ENCODE data around the gene ANKRD27.
"Not testable (repeated sequence)": the region's sequence is repeated elsewhere in the genome, so short reads cannot be mapped to it uniquely, and the experiment has no call there.

Gene ANKRD27
- 35.1 to 54.4 (median 49.0) reads per million in 3 donors for total RNA-seq

DNA sequence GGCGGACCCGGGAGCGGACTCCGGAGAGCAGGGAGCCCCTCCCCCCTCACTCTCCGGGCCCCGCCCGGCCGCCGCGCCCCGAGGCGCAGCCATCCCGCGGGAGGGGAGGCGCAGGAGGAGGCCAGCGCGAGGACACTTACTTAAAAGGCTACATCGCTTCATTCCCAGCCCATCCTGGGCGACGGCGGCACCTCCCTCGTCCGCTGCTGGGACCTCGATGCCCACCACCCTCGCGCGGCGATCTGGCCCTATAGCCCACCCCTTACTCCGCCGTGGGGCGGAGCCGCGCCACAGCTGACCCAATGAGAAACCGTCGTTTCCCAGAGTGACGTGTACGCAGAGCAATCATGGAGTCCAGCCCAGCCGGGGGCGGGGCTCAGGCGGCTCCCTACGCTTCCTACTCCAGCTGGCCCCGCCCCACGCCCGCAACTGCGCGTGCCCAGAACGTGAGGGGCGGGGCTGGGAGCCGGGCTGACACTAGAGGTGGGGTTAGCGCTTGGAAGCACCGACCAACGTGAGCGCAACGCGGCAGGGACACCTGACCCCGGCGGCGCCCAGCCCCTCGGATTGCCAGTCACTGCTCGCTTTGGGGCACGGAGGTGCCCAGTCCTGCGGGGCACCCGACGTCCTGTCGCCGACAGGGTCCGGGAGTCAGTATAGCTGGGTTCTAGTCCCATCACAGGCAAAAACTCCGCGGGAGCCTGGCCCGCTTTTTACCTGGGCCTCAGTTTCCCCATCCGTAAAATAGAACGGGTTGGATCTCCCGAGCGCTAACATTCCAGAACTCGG lies at the start of gene ANKRD27:
Gene ANKRD27, minus strand, starts transcription at position 250 of the 789 bp plus-strand sequence. CDS start 16,165 bp downstream, outside the sequence.
- H3K36me3 ChIP-seq (ENCODE audit: control insufficient read depth, insufficient read depth, low read length) = no peaks in the 10 kb centered on the region
- H3K27ac ChIP-seq (ENCODE audit: insufficient read depth, low read length, poor library complexity, severe bottlenecking) = peak within 1 kb of the TSS; percentile 67
- no peaks in the 10 kb centered on the region for H3K9me3 ChIP-seq (ENCODE audit: control insufficient read depth, low read length)
- peaks cover 9% of the 10 kb centered on the region for H3K27me3 ChIP-seq (replicated peaks; ENCODE audit: control insufficient read depth, insufficient read depth, low read length, poor library complexity, severe bottlenecking)
- H3K4me3 ChIP-seq (ENCODE audit: insufficient read depth, low read depth, low read length, poor library complexity, severe bottlenecking) = peak within 1 kb of the TSS; percentile 89
- peaks cover 16% of the 10 kb centered on the region for H3K4me1 ChIP-seq (ENCODE audit: control insufficient read depth, insufficient read depth, low read length, poor library complexity, severe bottlenecking)
- peak; percentile 95 to 97 (median 96) for DNase-seq

DNA sequence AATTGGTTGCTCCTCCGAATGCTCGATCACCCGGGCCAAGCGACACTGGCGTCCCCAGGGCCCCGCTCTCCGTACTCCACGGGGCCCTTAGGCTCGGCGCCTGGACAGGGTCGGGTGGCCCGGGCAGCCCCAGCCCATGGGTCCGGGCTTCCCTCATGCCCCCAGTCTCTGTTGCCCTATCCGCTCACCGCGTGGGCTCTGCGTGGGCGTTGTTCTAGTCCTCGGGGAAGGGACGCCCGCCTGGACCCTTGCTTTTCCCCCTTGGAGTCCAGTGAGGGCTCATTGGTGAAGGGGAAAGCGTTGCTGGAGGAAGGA lies 45.9 kb upstream of the ANKRD27 start:
- Histone ChIP-seq H3K36me3 (ENCODE audit: control insufficient read depth, insufficient read depth, low read length) (no peaks in the 10 kb centered on the region), H3K4me3 (ENCODE audit: insufficient read depth, low read depth, low read length, poor library complexity, severe bottlenecking) (no peak overlapping the region), H3K4me1 (ENCODE audit: control insufficient read depth, insufficient read depth, low read length, poor library complexity, severe bottlenecking) (no peaks in the 10 kb centered on the region), H3K27ac (ENCODE audit: insufficient read depth, low read length, poor library complexity, severe bottlenecking) (no peak overlapping the region), H3K9me3 (ENCODE audit: control insufficient read depth, low read length) (no peaks in the 10 kb centered on the region), H3K27me3 (replicated peaks; ENCODE audit: control insufficient read depth, insufficient read depth, low read length, poor library complexity, severe bottlenecking) (no peaks in the 10 kb centered on the region)
- DNase-seq = no peak

DNA sequence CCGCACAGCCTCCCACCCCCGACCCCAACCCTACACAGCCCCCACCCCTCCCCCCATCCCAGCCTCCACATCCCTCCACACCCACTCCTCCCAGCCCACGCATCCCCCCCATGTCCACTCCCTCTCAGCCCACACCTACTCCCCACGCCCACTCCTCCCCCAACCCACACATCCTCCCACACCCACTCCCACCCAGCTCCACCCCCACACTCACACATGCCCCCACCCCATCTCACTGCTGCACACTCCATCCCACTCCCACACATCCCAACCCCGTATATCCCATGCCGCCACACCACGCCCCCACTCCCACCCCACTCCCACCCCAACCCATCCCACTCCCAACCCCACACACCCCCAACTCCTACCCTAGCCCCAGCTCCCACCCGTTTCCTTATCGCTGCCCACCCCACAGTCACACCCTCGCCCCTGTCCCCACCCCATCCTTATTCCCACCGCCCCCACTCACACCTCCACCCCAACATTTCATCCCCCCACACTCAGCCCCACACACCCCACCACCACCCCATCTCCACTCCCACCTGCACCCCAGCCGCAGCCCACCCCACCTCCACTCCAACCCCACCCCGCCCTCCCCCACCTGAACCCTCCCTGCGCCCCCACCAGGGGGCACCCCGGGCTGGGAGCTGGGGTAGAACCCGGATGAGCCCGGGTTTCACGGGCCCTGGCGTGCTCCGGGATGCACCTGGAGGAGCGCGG lies 45.4 kb upstream of the ANKRD27 start:
- Histone ChIP-seq H3K27me3 (replicated peaks; ENCODE audit: control insufficient read depth, insufficient read depth, low read length, poor library complexity, severe bottlenecking) (no peaks in the 10 kb centered on the region), H3K27ac (ENCODE audit: insufficient read depth, low read length, poor library complexity, severe bottlenecking) (no peak overlapping the region), H3K4me1 (ENCODE audit: control insufficient read depth, insufficient read depth, low read length, poor library complexity, severe bottlenecking) (no peaks in the 10 kb centered on the region), H3K36me3 (ENCODE audit: control insufficient read depth, insufficient read depth, low read length) (no peaks in the 10 kb centered on the region), H3K4me3 (ENCODE audit: insufficient read depth, low read depth, low read length, poor library complexity, severe bottlenecking) (no peak overlapping the region), H3K9me3 (ENCODE audit: control insufficient read depth, low read length) (no peaks in the 10 kb centered on the region)
- DNase-seq = no peak

DNA sequence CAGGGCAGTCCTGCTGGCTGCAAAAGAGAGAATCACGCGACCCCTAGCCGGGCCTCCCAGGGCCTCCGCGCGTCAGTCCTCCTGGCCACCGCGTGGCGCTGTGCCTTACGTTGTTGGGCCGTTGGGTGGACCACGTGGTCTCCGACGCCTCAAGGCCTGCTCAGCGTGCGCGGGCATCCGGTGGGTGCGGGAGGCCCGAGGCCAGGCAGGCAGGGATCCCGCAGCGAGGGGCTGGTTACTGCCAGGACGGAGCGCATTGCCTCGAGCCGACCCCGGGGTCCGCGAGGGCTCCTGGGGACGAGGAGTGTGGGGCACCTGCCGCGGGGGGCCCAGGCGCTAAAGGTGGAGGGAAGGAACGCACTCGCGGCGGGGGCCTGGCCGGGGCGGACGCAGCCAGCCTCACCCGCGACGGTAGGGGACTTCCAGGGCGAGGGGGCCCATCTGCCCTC lies 44.7 kb upstream of the ANKRD27 start, which contains the start of gene TDRD12:
Gene TDRD12, plus strand, starts transcription at position 157 of the 449 bp plus-strand sequence. CDS start 306 bp downstream, outside the sequence.
- no peak for DNase-seq

DNA sequence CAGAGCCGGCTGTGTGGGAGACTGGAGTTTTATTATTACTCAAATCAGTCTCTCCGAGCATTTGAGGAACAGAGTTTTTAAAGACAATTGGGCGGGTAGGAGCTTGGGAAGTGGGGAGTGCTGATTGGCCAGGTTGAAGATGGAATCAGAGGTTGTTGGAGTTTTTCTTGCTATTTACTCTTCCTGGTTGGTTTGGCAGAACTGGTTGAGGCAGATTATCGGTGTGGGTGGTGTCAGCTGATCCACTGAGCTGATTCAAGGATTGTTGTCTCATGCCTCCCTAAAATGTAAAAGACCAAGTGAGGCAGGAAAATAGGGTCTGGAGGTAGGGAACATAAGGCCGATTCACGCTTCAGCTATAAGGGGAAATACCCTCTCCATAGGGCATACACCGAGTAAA lies 43.3 kb upstream of the ANKRD27 start:
- H3K27me3 ChIP-seq (replicated peaks; ENCODE audit: control insufficient read depth, insufficient read depth, low read length, poor library complexity, severe bottlenecking) = no peaks in the 10 kb centered on the region
- H3K4me3 ChIP-seq (ENCODE audit: insufficient read depth, low read depth, low read length, poor library complexity, severe bottlenecking) = no peak overlapping the region
- H3K36me3 ChIP-seq (ENCODE audit: control insufficient read depth, insufficient read depth, low read length) = peaks cover 4% of the 10 kb centered on the region
- no peaks in the 10 kb centered on the region for H3K9me3 ChIP-seq (ENCODE audit: control insufficient read depth, low read length)
- H3K4me1 ChIP-seq (ENCODE audit: control insufficient read depth, insufficient read depth, low read length, poor library complexity, severe bottlenecking) = no peaks in the 10 kb centered on the region
- H3K27ac ChIP-seq (ENCODE audit: insufficient read depth, low read length, poor library complexity, severe bottlenecking) = no peak overlapping the region
- no peak for DNase-seq

More for the DNA sequence above, 44.7 kb upstream of the ANKRD27 start, which contains the start of gene TDRD12:
- no peaks in the 10 kb centered on the region for H3K4me1 ChIP-seq (ENCODE audit: control insufficient read depth, insufficient read depth, low read length, poor library complexity, severe bottlenecking)
- H3K36me3 ChIP-seq (ENCODE audit: control insufficient read depth, insufficient read depth, low read length) = no peaks in the 10 kb centered on the region
- H3K4me3 ChIP-seq (ENCODE audit: insufficient read depth, low read depth, low read length, poor library complexity, severe bottlenecking) = no peak within 1 kb of the TSS
- no peaks in the 10 kb centered on the region for H3K27me3 ChIP-seq (replicated peaks; ENCODE audit: control insufficient read depth, insufficient read depth, low read length, poor library complexity, severe bottlenecking)
- no peak within 1 kb of the TSS for H3K27ac ChIP-seq (ENCODE audit: insufficient read depth, low read length, poor library complexity, severe bottlenecking)
- no peaks in the 10 kb centered on the region for H3K9me3 ChIP-seq (ENCODE audit: control insufficient read depth, low read length)

DNA sequence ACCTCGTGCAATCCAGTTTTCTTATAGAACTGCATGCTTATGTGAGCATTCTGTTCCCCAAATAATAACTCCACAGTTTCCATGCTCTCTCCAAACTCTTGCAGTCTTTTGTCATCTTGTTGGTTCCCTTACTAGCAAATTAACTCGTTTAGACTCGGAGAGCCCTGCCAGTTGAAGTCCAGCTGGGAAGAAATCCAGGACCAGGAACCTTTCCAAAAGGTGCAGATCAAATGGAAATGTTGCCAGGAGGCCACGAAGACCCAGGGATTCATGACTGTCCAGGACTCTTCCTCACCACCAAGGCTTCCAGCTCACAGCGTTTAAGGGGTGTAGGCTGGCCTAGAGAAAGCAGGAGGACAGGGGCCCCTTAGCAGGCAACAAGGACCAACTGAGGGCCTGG lies 42.5 kb upstream of the ANKRD27 start:
- no peak for DNase-seq
- Histone ChIP-seq H3K9me3 (ENCODE audit: control insufficient read depth, low read length) (no peaks in the 10 kb centered on the region), H3K36me3 (ENCODE audit: control insufficient read depth, insufficient read depth, low read length) (peaks cover 10% of the 10 kb centered on the region), H3K27ac (ENCODE audit: insufficient read depth, low read length, poor library complexity, severe bottlenecking) (no peak overlapping the region), H3K4me3 (ENCODE audit: insufficient read depth, low read depth, low read length, poor library complexity, severe bottlenecking) (no peak overlapping the region), H3K4me1 (ENCODE audit: control insufficient read depth, insufficient read depth, low read length, poor library complexity, severe bottlenecking) (no peaks in the 10 kb centered on the region), H3K27me3 (replicated peaks; ENCODE audit: control insufficient read depth, insufficient read depth, low read length, poor library complexity, severe bottlenecking) (no peaks in the 10 kb centered on the region)

DNA sequence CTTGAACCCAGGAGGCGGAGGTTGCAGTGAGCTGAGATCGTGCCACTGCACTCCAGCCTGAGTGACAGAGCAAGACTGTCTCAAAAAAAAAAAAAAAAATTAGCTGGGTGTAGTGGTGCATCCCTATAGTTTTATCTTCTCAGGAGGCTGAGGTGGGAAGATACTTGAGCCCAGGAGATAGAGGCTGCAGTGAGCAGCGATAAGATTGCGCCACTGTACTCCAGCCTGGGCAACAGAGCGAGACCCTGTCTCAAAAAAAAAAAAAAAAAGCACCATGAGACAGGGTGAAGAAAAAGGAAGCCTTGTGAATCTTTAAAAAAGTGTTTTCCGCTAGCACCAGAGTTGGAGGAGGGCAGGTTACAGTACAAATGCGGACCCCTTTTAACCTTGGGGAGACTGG lies 41.2 kb upstream of the ANKRD27 start:
- H3K27ac ChIP-seq (ENCODE audit: insufficient read depth, low read length, poor library complexity, severe bottlenecking); H3K9me3 ChIP-seq (ENCODE audit: control insufficient read depth, low read length); H3K27me3 ChIP-seq (replicated peaks; ENCODE audit: control insufficient read depth, insufficient read depth, low read length, poor library complexity, severe bottlenecking); H3K4me3 ChIP-seq (ENCODE audit: insufficient read depth, low read depth, low read length, poor library complexity, severe bottlenecking); DNase-seq; H3K4me1 ChIP-seq (ENCODE audit: control insufficient read depth, insufficient read depth, low read length, poor library complexity, severe bottlenecking): not testable (repeated sequence)
- H3K36me3 ChIP-seq (ENCODE audit: control insufficient read depth, insufficient read depth, low read length) = peaks cover 11% of the 10 kb centered on the region

DNA sequence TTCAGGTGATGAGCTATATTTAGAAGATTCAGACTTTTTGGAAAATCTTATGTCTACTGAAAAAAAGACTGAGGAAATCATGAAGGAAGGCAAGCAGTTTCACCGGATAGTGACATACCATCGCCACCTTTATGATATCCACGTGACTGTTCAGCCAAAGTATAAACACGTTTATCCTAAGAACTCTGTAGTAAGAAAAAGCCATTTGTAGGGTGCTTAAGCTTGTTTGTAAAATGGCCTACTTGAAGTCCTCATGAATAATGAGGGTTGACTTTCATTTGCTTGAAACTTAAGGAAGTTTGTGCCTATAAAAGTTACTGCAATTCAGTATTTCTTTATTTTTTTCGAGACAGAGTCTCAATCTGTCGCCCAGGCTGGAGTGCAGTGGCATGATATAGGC lies 36.8 kb upstream of the ANKRD27 start:
- DNase-seq = no peak
- no peaks in the 10 kb centered on the region for H3K27me3 ChIP-seq (replicated peaks; ENCODE audit: control insufficient read depth, insufficient read depth, low read length, poor library complexity, severe bottlenecking)
- peaks cover 3% of the 10 kb centered on the region for H3K4me1 ChIP-seq (ENCODE audit: control insufficient read depth, insufficient read depth, low read length, poor library complexity, severe bottlenecking)
- H3K36me3 ChIP-seq (ENCODE audit: control insufficient read depth, insufficient read depth, low read length) = peaks cover 11% of the 10 kb centered on the region
- H3K27ac ChIP-seq (ENCODE audit: insufficient read depth, low read length, poor library complexity, severe bottlenecking) = no peak overlapping the region
- no peak overlapping the region for H3K4me3 ChIP-seq (ENCODE audit: insufficient read depth, low read depth, low read length, poor library complexity, severe bottlenecking)
- no peaks in the 10 kb centered on the region for H3K9me3 ChIP-seq (ENCODE audit: control insufficient read depth, low read length)

DNA sequence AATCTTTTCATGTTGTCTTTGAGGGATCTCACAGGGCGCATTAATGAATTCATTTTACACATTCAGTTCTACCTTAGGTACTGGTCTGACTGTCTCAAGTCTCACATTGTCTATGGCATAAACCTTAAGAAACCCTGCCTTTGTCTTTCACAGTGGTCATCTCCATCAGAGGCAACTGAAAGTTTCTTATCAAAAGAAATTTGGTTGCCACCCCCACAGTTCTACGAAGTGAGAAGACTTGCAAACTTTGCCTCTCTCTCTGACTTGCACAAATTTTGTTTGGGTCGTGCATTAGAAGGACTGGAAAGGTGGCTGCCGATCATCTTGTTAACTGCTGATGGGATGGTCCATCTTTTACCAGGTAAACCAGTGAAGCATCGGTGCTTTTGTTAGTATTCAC lies 34.1 kb upstream of the ANKRD27 start:
- peaks cover 21% of the 10 kb centered on the region for H3K36me3 ChIP-seq (ENCODE audit: control insufficient read depth, insufficient read depth, low read length)
- peaks cover 3% of the 10 kb centered on the region for H3K4me1 ChIP-seq (ENCODE audit: control insufficient read depth, insufficient read depth, low read length, poor library complexity, severe bottlenecking)
- DNase-seq = no peak
- no peaks in the 10 kb centered on the region for H3K9me3 ChIP-seq (ENCODE audit: control insufficient read depth, low read length)
- H3K4me3 ChIP-seq (ENCODE audit: insufficient read depth, low read depth, low read length, poor library complexity, severe bottlenecking) = no peak overlapping the region
- no peak overlapping the region for H3K27ac ChIP-seq (ENCODE audit: insufficient read depth, low read length, poor library complexity, severe bottlenecking)
- no peaks in the 10 kb centered on the region for H3K27me3 ChIP-seq (replicated peaks; ENCODE audit: control insufficient read depth, insufficient read depth, low read length, poor library complexity, severe bottlenecking)

DNA sequence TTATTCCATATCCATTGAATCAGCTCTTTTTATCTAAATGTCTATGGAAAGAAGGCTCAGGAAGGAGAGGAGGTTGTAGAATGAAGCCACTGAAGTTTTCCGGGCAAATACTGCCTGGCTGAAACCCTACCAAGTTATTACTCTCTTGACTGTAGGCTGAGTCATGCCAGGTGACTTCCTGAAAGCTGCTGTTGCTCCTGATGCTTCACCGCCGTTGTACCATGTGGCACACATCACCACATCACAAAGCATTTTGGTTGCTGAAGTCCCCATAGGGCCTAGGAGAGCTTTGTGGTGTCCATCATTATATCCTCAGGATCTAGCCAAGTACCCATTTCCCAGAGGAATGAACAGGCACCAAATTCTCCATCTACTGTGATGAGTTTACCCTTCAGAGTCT lies 33.5 kb upstream of the ANKRD27 start:
- no peak for DNase-seq
- H3K27ac ChIP-seq (ENCODE audit: insufficient read depth, low read length, poor library complexity, severe bottlenecking) = no peak overlapping the region
- H3K36me3 ChIP-seq (ENCODE audit: control insufficient read depth, insufficient read depth, low read length) = peaks cover 21% of the 10 kb centered on the region

More for the DNA sequence above, 33.5 kb upstream of the ANKRD27 start:
- H3K4me1 ChIP-seq (ENCODE audit: control insufficient read depth, insufficient read depth, low read length, poor library complexity, severe bottlenecking) = peaks cover 3% of the 10 kb centered on the region
- H3K9me3 ChIP-seq (ENCODE audit: control insufficient read depth, low read length) = no peaks in the 10 kb centered on the region
- no peak overlapping the region for H3K4me3 ChIP-seq (ENCODE audit: insufficient read depth, low read depth, low read length, poor library complexity, severe bottlenecking)
- H3K27me3 ChIP-seq (replicated peaks; ENCODE audit: control insufficient read depth, insufficient read depth, low read length, poor library complexity, severe bottlenecking) = no peaks in the 10 kb centered on the region
